ENCODE measurements around the gene ZCCHC9. TPM values are rescaled to one million over a fixed set of nuclear protein-coding genes. Genes with fewer than 3 reads are reported as not detected.
"Not testable (repeated sequence)": the region's sequence is repeated elsewhere in the genome, so short reads cannot be mapped to it uniquely, and the experiment has no call there.

ZCCHC9 gene
- total RNA-seq, 2 experiments from 2014 or later: 42.6 to 49.1 TPM

DNA sequence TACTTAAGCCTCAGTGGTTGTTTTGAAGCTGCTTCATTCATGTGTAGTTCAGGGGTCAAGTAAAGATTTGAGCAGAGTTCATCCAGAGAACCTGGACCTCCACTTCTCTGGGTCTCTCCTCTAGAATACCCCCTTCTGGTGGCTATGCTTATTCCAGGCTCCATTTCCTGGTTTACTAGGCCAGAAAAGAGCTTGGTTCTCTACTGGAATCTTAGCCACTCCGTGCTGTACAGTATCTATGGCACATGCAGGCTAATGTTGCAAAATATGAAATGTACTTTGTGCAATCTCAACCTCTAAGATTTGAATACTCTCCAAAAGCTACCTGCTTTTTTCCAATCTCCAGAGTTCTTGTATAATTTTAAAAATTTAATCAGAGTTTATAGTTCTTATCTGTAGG lies 17.4 kb upstream of the ZCCHC9 start:
- DNase-seq: no peak
- no peaks in the 10 kb centered on the region for H3K27me3 Mint-ChIP-seq
- CTCF ChIA-PET: interaction anchor here (1.1 to 1.9 kb wide), 3 partner anchors 15 to 18 kb away, joined by 3 to 10 read pairs (median 5); partner anchors contain the start of gene ZCCHC9
- H3K36me3 Mint-ChIP-seq: peaks cover 10% of the 10 kb centered on the region
- POLR2A ChIA-PET: interaction anchor here (1.0 kb wide), 1 partner anchor 19 kb away, joined by 6 read pairs; no protein-coding TSS in a partner anchor
- H3K4me1 Mint-ChIP-seq (ENCODE audit: low read depth): peaks cover 32% of the 10 kb centered on the region
- no peak overlapping the region for H3K27ac Mint-ChIP-seq
- H3K9me3 Mint-ChIP-seq: peaks cover 4% of the 10 kb centered on the region
- intact Hi-C loops (cut with micrococcal nuclease): no loop called here
- H3K4me3 Mint-ChIP-seq: no peak overlapping the region

DNA sequence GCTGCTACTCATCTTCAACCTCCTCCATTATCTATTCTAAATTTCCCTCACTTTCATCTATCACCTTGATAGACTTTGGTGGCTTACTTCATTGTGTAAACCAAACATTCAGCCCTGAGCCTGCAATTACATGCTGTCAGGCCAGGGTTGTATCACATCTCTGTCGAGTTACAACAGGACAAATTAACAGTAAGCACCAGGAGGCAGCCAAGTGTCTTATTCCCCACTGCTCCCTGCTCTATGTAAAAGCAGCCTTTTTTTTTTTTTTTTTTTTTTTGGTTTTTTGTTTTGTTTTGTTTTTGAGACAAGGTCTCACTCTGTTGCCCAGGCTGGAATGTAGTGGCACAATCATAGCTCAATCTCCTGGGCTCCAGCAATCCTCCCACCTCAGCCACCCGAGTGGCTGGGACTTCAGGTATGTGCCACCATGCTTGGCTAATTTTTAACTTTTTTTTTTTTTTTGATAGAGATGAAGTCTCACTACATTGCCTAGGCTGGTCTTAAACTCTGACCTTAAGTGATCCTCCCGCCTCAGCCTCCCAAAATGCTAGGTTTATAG lies 15.2 kb upstream of the ZCCHC9 start:
- CTCF ChIA-PET: interaction anchor here (0.6 to 3.0 kb wide), 6 partner anchors 12 to 746 kb away, joined by 3 to 13 read pairs (median 4); partner anchors contain the start of gene ZCCHC9
- no peak for DNase-seq
- POLR2A ChIA-PET: no interaction called here
- peaks cover 5% of the 10 kb centered on the region for H3K9me3 Mint-ChIP-seq
- H3K4me1 Mint-ChIP-seq (ENCODE audit: low read depth): peaks cover 44% of the 10 kb centered on the region
- H3K4me3 Mint-ChIP-seq: no peak overlapping the region
- no peak overlapping the region for H3K27ac Mint-ChIP-seq
- intact Hi-C loops (cut with micrococcal nuclease): loop anchor here (2.0 to 5.0 kb wide), 2 partner anchors 279 to 419 kb away; no protein-coding TSS in a partner anchor
- H3K36me3 Mint-ChIP-seq: peaks cover 13% of the 10 kb centered on the region
- H3K27me3 Mint-ChIP-seq: no peaks in the 10 kb centered on the region

DNA sequence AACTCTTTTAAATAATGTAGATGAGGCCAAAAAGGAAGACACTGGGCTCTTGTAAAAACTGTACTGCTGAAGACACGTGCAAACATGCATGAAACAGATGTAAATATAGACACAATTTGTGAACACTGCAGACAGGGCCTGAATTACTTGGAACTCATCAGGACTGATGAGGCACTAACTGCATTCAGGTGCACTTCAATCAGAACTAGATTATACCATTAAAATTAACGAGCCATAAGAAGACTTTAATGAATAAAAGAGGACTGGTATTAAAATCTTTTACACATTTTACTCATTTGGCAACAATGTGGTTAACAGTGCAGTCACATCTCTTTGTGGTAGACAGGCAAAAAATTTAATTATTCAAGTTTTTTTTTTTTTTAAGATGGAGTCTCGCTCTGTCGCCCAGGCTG lies 13.4 kb upstream of the ZCCHC9 start:
- H3K27me3 Mint-ChIP-seq: no peaks in the 10 kb centered on the region
- intact Hi-C loops (cut with micrococcal nuclease): loop anchor here (5.0 kb wide), 1 partner anchor 421 kb away; no protein-coding TSS in a partner anchor
- H3K4me1 Mint-ChIP-seq (ENCODE audit: low read depth): peaks cover 54% of the 10 kb centered on the region
- POLR2A ChIA-PET: interaction anchor here (1.0 to 1.1 kb wide), 2 partner anchors 10 to 13 kb away, joined by 4 to 9 read pairs; partner anchors contain the start of gene ZCCHC9
- H3K4me3 Mint-ChIP-seq: no peak overlapping the region
- peaks cover 17% of the 10 kb centered on the region for H3K9me3 Mint-ChIP-seq
- H3K36me3 Mint-ChIP-seq: peaks cover 24% of the 10 kb centered on the region
- no peak for DNase-seq
- no peak overlapping the region for H3K27ac Mint-ChIP-seq
- CTCF ChIA-PET: interaction anchor here (0.7 to 3.0 kb wide), 4 partner anchors 10 to 20 kb away, joined by 3 to 13 read pairs (median 10); no protein-coding TSS in a partner anchor

DNA sequence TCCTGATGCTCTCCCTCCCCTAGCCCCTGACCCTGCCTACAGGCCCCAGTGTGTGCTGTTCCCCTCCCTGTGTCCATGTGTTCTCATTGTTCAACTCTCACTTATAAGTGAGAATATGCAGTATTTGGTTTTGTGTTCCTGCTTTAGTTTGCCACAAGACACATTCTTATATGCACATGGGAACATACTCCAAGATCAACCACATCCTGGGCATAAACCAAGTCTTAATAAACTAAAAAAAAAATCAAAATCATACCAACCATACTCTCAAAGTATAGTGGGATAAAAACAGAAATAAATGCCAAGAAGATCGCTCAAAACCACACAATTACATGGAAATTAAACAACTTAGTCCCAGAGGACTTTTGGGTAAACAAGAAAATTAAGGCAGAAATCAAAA lies 11.2 kb upstream of the ZCCHC9 start:
- ChIA-PET CTCF (interaction anchor here (0.6 to 1.0 kb wide), 2 partner anchors 283 to 935 kb away, joined by 3 read pairs; no protein-coding TSS in a partner anchor), POLR2A (no interaction called here)
- Mint-ChIP-seq H3K9me3 (peaks cover 29% of the 10 kb centered on the region), H3K4me1 (ENCODE audit: low read depth) (peaks cover 57% of the 10 kb centered on the region), H3K27ac (no peak overlapping the region), H3K27me3 (no peaks in the 10 kb centered on the region), H3K4me3 (no peak overlapping the region), H3K36me3 (peaks cover 34% of the 10 kb centered on the region)
- intact Hi-C loops (cut with micrococcal nuclease): no loop called here
- DNase-seq: no peak

DNA sequence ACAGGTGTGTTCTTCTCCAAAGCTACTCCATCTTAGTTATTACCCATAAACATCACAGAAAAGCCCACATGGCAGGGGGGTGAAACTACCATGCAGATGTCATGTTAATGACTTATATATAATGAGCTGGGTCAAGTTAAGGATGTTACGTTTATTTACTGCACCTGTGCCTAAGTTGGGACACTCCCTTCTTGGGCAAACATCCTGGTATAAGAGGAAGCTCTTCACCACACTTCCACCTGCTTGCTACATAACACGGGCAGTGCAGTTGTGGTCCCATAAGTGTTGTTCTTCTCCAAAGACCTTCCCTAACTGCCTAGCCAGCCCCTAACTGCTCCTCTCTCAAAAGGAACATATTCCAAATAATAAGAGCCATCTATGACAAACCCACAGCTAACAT lies 9.3 kb upstream of the ZCCHC9 start:
- no peak for DNase-seq
- ChIA-PET POLR2A (no interaction called here), CTCF (interaction anchor here (1.2 kb wide), 1 partner anchor 10 kb away, joined by 3 read pairs; no protein-coding TSS in a partner anchor)
- Mint-ChIP-seq H3K4me3 (no peak overlapping the region), H3K36me3 (peaks cover 34% of the 10 kb centered on the region), H3K9me3 (peaks cover 29% of the 10 kb centered on the region), H3K27me3 (no peaks in the 10 kb centered on the region), H3K27ac (no peak overlapping the region), H3K4me1 (ENCODE audit: low read depth) (peaks cover 46% of the 10 kb centered on the region)
- intact Hi-C loops (cut with micrococcal nuclease): no loop called here

DNA sequence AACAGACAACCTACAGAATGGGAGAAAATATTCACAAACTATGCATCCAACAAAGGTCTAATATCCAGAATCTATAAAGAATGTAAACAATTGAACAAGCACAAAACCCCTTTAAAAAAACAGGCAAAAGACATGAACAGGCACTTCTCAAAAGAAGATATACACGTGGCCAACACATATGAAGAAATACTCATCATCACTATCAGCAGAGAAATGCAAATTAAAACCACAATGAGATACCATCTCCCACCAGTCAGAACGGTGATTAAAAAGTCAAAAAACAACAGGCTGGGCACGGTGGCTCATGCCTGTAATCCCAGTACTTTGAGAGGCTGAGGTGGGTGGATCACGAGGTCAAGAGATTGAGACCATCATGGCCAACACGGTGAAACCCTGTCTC lies 7.4 kb upstream of the ZCCHC9 start:
- H3K27me3 Mint-ChIP-seq, H3K27ac Mint-ChIP-seq, POLR2A ChIA-PET, CTCF ChIA-PET, H3K4me3 Mint-ChIP-seq: not testable (repeated sequence)
- Mint-ChIP-seq H3K4me1 (ENCODE audit: low read depth) (peaks cover 53% of the 10 kb centered on the region), H3K9me3 (peaks cover 29% of the 10 kb centered on the region), H3K36me3 (peaks cover 34% of the 10 kb centered on the region)
- DNase-seq: peak; percentile 34
- intact Hi-C loops (cut with micrococcal nuclease): loop anchor here (2.0 kb wide), 1 partner anchor 85 kb away; no protein-coding TSS in a partner anchor

DNA sequence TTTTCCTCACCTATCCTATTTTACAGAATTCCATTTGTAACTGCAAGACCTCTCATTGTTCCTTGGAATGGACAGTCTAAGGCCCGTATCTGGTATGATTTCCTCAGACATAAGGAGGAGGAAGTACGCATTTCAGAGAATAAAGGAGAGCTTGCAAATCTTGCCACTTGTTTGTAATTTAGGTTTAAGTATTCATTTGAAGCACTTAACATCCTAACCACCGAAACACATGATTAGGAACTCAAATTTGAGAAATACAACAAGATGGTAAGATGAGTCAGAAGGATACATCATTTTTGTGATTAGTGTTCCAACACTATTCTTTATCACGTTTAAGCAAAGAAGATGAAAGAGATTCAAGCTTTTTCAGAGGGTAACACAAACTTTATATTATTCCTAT lies 3.9 kb upstream of the ZCCHC9 start:
- Mint-ChIP-seq H3K4me3 (no peak overlapping the region), H3K4me1 (ENCODE audit: low read depth) (peaks cover 45% of the 10 kb centered on the region)
- POLR2A ChIA-PET: interaction anchor here (1.0 kb wide), 1 partner anchor 10 kb away, joined by 4 read pairs; no protein-coding TSS in a partner anchor

DNA sequence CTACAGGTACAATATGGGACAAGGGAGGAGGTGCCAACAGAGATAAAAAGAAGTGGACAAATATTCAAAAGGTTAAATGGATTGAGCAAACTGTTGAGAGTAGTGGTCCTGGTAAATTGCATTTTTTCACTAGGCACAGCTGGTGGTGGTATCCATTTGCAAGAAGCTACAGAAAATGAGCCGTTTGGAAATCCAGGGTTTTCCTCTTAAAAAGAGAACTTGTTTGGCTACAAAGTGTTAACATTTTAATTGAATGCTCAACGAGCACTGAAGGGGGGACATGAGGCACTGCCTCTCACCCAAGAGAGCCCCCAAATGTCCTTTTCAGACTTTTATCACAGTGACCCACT lies 491 bp upstream of the ZCCHC9 start:
- Mint-ChIP-seq H3K27me3 (no peaks in the 10 kb centered on the region), H3K4me1 (ENCODE audit: low read depth) (peaks cover 61% of the 10 kb centered on the region), H3K27ac (peak overlapping the region; percentile 92), H3K4me3 (peak overlapping the region; percentile 92), H3K9me3 (no peaks in the 10 kb centered on the region), H3K36me3 (peaks cover 12% of the 10 kb centered on the region)
- no peak for DNase-seq
- intact Hi-C loops (cut with micrococcal nuclease): loop anchor here (1.0 to 10.0 kb wide), 9 partner anchors 119 to 978 kb away; partner anchors contain the start of genes DHFR, MSH3, RASGRF2 and RPS23
- ChIA-PET POLR2A (interaction anchor here (1.8 kb wide), 1 partner anchor 13 kb away, joined by 9 read pairs; no protein-coding TSS in a partner anchor), CTCF (interaction anchor here (0.6 to 1.5 kb wide), 4 partner anchors 9 to 86 kb away, joined by 3 to 5 read pairs (median 4); no protein-coding TSS in a partner anchor)

More for the DNA sequence above, 3.9 kb upstream of the ZCCHC9 start:
- H3K36me3 Mint-ChIP-seq: peaks cover 18% of the 10 kb centered on the region
- no peaks in the 10 kb centered on the region for H3K27me3 Mint-ChIP-seq
- no peak for DNase-seq
- peaks cover 13% of the 10 kb centered on the region for H3K9me3 Mint-ChIP-seq
- CTCF ChIA-PET: interaction anchor here (0.6 to 1.9 kb wide), 2 partner anchors 11 to 542 kb away, joined by 3 to 13 read pairs; no protein-coding TSS in a partner anchor
- no peak overlapping the region for H3K27ac Mint-ChIP-seq
- intact Hi-C loops (cut with micrococcal nuclease): loop anchor here (5.0 kb wide), 1 partner anchor 555 kb away; no protein-coding TSS in a partner anchor

DNA sequence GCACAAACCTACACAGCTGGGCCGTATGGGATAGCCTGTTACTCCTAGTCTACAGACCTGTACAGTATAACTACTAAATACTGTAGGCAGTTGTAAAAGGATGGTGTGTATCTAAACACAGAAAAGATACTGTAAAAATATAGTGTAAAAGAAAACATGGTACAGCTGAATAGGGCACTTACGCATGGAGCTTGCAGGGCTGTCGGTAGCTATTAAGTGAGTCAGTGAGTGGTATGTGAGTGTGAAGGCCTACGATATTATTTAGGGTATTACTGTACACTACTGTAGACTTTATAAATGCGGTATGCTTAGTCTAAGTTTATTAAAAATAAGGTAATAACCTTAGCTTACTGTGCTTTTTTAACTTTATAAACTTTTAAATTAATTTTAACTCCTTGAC lies 1.2 kb downstream of the ZCCHC9 start:
- peaks cover 12% of the 10 kb centered on the region for H3K36me3 Mint-ChIP-seq
- POLR2A ChIA-PET: interaction anchor here (1.1 kb wide), 1 partner anchor 19 kb away, joined by 6 read pairs; no protein-coding TSS in a partner anchor
- DNase-seq: no peak
- H3K27ac Mint-ChIP-seq: peak overlapping the region; percentile 92
- intact Hi-C loops (cut with micrococcal nuclease): loop anchor here (5.0 to 10.0 kb wide), 4 partner anchors 340 to 898 kb away; partner anchors contain the start of genes RASGRF2 and ZFYVE16
- no peaks in the 10 kb centered on the region for H3K9me3 Mint-ChIP-seq
- peaks cover 55% of the 10 kb centered on the region for H3K4me1 Mint-ChIP-seq (ENCODE audit: low read depth)
- CTCF ChIA-PET: interaction anchor here (0.6 to 1.9 kb wide), 5 partner anchors 11 to 982 kb away, joined by 3 to 10 read pairs (median 4); no protein-coding TSS in a partner anchor
- H3K4me3 Mint-ChIP-seq: peak overlapping the region; percentile 92
- no peaks in the 10 kb centered on the region for H3K27me3 Mint-ChIP-seq

DNA sequence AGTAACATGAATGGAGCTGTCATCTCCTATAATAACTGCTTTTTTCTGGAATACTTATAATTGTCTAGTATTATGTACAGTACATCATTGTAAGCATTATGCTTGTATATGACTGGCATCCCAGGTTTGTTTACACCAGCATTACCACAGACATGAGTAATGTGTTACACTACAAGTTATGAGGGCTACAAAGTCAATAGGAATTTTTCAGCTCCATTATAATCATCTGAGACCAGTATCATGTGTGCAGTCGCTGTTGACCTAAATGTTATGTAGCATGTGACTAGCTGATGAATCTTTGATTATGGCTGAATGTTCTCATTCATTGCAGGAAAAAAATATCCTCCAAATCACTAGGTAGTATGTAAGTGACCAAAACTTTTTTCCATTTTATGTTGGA lies 2.2 kb downstream of the ZCCHC9 start:
- DNase-seq: no peak
- intact Hi-C loops (cut with micrococcal nuclease): loop anchor here (5.0 to 10.0 kb wide), 4 partner anchors 341 to 899 kb away; partner anchors contain the start of genes RASGRF2 and ZFYVE16
- Mint-ChIP-seq H3K9me3 (no peaks in the 10 kb centered on the region), H3K36me3 (peaks cover 12% of the 10 kb centered on the region), H3K27me3 (no peaks in the 10 kb centered on the region), H3K4me1 (ENCODE audit: low read depth) (peaks cover 46% of the 10 kb centered on the region), H3K4me3 (peak overlapping the region; percentile 12), H3K27ac (no peak overlapping the region)
- ChIA-PET POLR2A (no interaction called here), CTCF (interaction anchor here (0.8 to 1.9 kb wide), 3 partner anchors 16 to 862 kb away, joined by 3 to 10 read pairs (median 4); no protein-coding TSS in a partner anchor)

DNA sequence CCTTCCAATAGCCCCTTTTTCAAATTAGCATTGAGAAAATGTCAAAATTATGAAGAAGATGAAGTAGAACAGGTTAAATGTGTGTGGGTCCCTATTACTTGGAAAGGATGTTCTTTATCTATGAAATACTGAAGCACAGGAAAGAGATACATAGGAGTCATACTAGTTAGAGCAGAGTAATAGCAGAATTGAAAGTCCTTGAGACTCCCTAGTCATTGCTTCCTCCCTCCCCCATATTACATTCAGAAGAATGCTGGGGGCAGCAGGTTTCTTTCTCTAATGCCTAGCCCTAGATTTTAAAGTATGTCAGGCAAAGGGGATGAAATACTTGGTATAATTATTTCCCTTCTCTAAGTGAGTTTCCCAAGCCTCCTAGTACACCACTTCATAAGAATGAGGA lies 4.4 kb downstream of the ZCCHC9 start:
- Mint-ChIP-seq H3K9me3 (no peaks in the 10 kb centered on the region), H3K27ac (peak overlapping the region; percentile 58), H3K27me3 (no peaks in the 10 kb centered on the region), H3K4me3 (no peak overlapping the region), H3K36me3 (peaks cover 14% of the 10 kb centered on the region), H3K4me1 (ENCODE audit: low read depth) (peaks cover 25% of the 10 kb centered on the region)
- intact Hi-C loops (cut with micrococcal nuclease): loop anchor here (10.0 kb wide), 2 partner anchors 859 to 901 kb away; partner anchors contain the start of gene ZFYVE16
- ChIA-PET CTCF (interaction anchor here (0.8 kb wide), 1 partner anchor 19 kb away, joined by 3 read pairs; no protein-coding TSS in a partner anchor), POLR2A (no interaction called here)
- DNase-seq: no peak

DNA sequence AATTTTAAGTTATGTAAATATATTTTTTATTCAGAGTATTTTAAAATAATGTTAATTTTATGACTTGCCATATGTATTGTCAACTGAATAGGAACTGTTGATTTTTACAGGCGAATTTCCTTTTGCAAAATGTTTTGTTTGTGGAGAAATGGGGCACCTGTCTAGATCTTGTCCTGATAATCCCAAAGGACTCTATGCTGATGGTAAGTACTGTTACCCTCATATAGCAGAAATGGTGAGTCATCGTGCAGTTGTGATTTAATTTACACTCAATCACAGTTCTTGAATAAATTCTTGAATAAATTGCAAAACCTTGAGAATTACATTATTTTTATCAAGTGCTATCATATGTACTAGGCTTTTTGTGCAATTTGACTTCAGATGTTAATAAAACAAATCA lies 7.4 kb downstream of the ZCCHC9 start:
- no peak overlapping the region for H3K27ac Mint-ChIP-seq
- H3K9me3 Mint-ChIP-seq: no peaks in the 10 kb centered on the region
- H3K27me3 Mint-ChIP-seq: no peaks in the 10 kb centered on the region
- intact Hi-C loops (cut with micrococcal nuclease): loop anchor here (10.0 kb wide), 2 partner anchors 856 to 904 kb away; partner anchors contain the start of gene ZFYVE16
- H3K4me3 Mint-ChIP-seq: no peak overlapping the region
- ChIA-PET CTCF (interaction anchor here (1.0 to 1.6 kb wide), 4 partner anchors 9 to 21 kb away, joined by 3 to 5 read pairs (median 3); no protein-coding TSS in a partner anchor), POLR2A (no interaction called here)
- peaks cover 22% of the 10 kb centered on the region for H3K36me3 Mint-ChIP-seq
- H3K4me1 Mint-ChIP-seq (ENCODE audit: low read depth): peaks cover 16% of the 10 kb centered on the region
- no peak for DNase-seq
